HEK293T (cell line): ENCODE data around the gene PMF1.

Experiments used
- ARNT ChIP-seq: fragments of 450-650 bp; IDR thresholded peaks from 2 replicates; pipeline ENCODE4 v1.6.1; 2017; ENCODE audit warnings: mild to moderate bottlenecking
- BHLHE40 ChIP-seq: fragments of 450-650 bp; IDR thresholded peaks from 2 replicates; pipeline ENCODE4 v1.6.1; 2016; ENCODE audit warnings: mild to moderate bottlenecking, moderate library complexity, borderline replicate concordance
- ELF4 ChIP-seq: fragments of 450-650 bp; IDR thresholded peaks from 2 replicates; pipeline ENCODE4 v1.6.1; 2017; ENCODE audit warnings: antibody characterized with exemption
- FOXA1 ChIP-seq: fragments of 450-650 bp; IDR thresholded peaks from 2 replicates; pipeline ENCODE4 v1.6.1; 2016; ENCODE audit warnings: mild to moderate bottlenecking
- FOXK2 ChIP-seq: fragments of 450-650 bp; IDR thresholded peaks from 2 replicates; pipeline ENCODE4 v1.6.1; 2016; ENCODE audit warnings: mild to moderate bottlenecking
- FOXM1 ChIP-seq: fragments of 450-650 bp; IDR thresholded peaks from 2 replicates; pipeline ENCODE4 v1.6.1; 2017; ENCODE audit warnings: mild to moderate bottlenecking, borderline replicate concordance
- L3MBTL2 ChIP-seq: fragments of 450-650 bp; conservative IDR thresholded peaks from 2 replicates; pipeline ENCODE4 v1.6.1; 2016; ENCODE audit warnings: mild to moderate bottlenecking
- LEF1 ChIP-seq: fragments of 450-650 bp; IDR thresholded peaks from 2 replicates; pipeline ENCODE4 v1.6.1; 2017; ENCODE audit warnings: mild to moderate bottlenecking, borderline replicate concordance
- NFRKB ChIP-seq: fragments of 450-650 bp; IDR thresholded peaks from 2 replicates; pipeline ENCODE4 v1.6.1; 2016; ENCODE audit warnings: mild to moderate bottlenecking, moderate library complexity
- SP1 ChIP-seq: fragments of 450-650 bp; IDR thresholded peaks from 2 replicates; pipeline ENCODE4 v1.6.1; 2017
- SUZ12 ChIP-seq: fragments of 450-650 bp; IDR thresholded peaks from 2 replicates; pipeline ENCODE4 v1.6.1; 2016; ENCODE audit warnings: mild to moderate bottlenecking
- TARDBP ChIP-seq: fragments of 450-650 bp; IDR thresholded peaks from 2 replicates; pipeline ENCODE4 v1.6.1; 2016
- ZNF384 ChIP-seq: fragments of 450-650 bp; IDR thresholded peaks from 2 replicates; pipeline ENCODE4 v1.6.1; 2016

GRCh38 chr1:156258859-156259258 lies 46.1 kb downstream of the PMF1 start:
- no peak for TF ChIP-seq ELF4
- TF ChIP-seq TARDBP: no peak
- TF ChIP-seq BHLHE40: no peak
- no peak for TF ChIP-seq FOXM1
- no peak for TF ChIP-seq LEF1
- no peak for TF ChIP-seq SUZ12
- TF ChIP-seq FOXK2: no peak
- TF ChIP-seq NFRKB: no peak
- TF ChIP-seq ARNT: no peak
- no peak for TF ChIP-seq SP1
- no peak for TF ChIP-seq FOXA1
- no peak for TF ChIP-seq ZNF384
- no peak for TF ChIP-seq L3MBTL2
